Stomach (tissue), 4 donors: ENCODE data around the gene APLN.

Experiments used
- CTCF ChIP-seq, 7 experiments: fragments of 450-650 bp in 4 of 7; fragments of 200-600 bp in 3 of 7; sonication (generic) in 3 of 7; IDR thresholded peaks; one replicate each; pipeline ENCODE4 v1.5.1; 2016 to 2019; ENCODE audit warnings: antibody characterized with exemption in 7 of 7, control low read depth in 2 of 7, mild to moderate bottlenecking in 1 of 7
- EP300 ChIP-seq: sonication (generic); formaldehyde crosslinking; IDR thresholded peaks from one replicate; pipeline ENCODE4 v1.6.1; 2017; ENCODE audit warnings: antibody characterized with exemption
- POLR2A ChIP-seq, 4 donors: fragments of 450-650 bp; IDR thresholded peaks; one replicate each; pipeline ENCODE4 v1.6.1; 2016; ENCODE audit warnings: antibody characterized with exemption in 4 of 4, control low read depth in 2 of 4, mild to moderate bottlenecking in 1 of 4, moderate library complexity in 1 of 4
- POLR2AphosphoS5 ChIP-seq, 3 donors: sonication (generic); formaldehyde crosslinking; IDR thresholded peaks; one replicate each; pipeline ENCODE4 v1.6.1; 2016; ENCODE audit warnings: antibody characterized with exemption in 3 of 3

- TF ChIP-seq CTCF (IDR thresholded peaks at IDR 0.05) (no peak), POLR2A (IDR thresholded peaks at IDR 0.05) (no peak), POLR2AphosphoS5 (IDR thresholded peaks at IDR 0.05) (no peak), EP300 (no peak)
Observed at GRCh38 chrX:129629837-129630236, 24.9 kb downstream of the APLN start.
